ENCODE measurements around the gene TSEN34.
"Not testable (repeated sequence)": the region's sequence is repeated elsewhere in the genome, so short reads cannot be mapped to it uniquely, and the experiment has no call there.

GRCh38 chr19:54224619-54225018 is 33.5 kb downstream of the TSEN34 start:
- TF ChIP-seq, protein P1, sequence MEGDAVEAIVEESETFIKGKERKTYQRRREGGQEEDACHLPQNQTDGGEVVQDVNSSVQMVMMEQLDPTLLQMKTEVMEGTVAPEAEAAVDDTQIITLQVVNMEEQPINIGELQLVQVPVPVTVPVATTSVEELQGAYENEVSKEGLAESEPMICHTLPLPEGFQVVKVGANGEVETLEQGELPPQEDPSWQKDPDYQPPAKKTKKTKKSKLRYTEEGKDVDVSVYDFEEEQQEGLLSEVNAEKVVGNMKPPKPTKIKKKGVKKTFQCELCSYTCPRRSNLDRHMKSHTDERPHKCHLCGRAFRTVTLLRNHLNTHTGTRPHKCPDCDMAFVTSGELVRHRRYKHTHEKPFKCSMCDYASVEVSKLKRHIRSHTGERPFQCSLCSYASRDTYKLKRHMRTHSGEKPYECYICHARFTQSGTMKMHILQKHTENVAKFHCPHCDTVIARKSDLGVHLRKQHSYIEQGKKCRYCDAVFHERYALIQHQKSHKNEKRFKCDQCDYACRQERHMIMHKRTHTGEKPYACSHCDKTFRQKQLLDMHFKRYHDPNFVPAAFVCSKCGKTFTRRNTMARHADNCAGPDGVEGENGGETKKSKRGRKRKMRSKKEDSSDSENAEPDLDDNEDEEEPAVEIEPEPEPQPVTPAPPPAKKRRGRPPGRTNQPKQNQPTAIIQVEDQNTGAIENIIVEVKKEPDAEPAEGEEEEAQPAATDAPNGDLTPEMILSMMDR (conservative IDR thresholded peaks at IDR 0.05; ENCODE audit: low read depth, low read length) = not testable (repeated sequence)
- TF ChIP-seq EZH2 (IDR thresholded peaks at IDR 0.05; ENCODE audit: borderline replicate concordance, low read depth, low read length, poor library complexity, severe bottlenecking) = not testable (repeated sequence)
